ENCODE results near the gene ITGBL1. TPM values are rescaled to one million over a fixed set of nuclear protein-coding genes. Genes with fewer than 3 reads are reported as not detected.

The ITGBL1 gene, protein sequence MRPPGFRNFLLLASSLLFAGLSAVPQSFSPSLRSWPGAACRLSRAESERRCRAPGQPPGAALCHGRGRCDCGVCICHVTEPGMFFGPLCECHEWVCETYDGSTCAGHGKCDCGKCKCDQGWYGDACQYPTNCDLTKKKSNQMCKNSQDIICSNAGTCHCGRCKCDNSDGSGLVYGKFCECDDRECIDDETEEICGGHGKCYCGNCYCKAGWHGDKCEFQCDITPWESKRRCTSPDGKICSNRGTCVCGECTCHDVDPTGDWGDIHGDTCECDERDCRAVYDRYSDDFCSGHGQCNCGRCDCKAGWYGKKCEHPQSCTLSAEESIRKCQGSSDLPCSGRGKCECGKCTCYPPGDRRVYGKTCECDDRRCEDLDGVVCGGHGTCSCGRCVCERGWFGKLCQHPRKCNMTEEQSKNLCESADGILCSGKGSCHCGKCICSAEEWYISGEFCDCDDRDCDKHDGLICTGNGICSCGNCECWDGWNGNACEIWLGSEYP
- under 1 TPM in 1 of 2 experiments, not detected in 1; 0.05 TPM for total RNA-seq

DNA sequence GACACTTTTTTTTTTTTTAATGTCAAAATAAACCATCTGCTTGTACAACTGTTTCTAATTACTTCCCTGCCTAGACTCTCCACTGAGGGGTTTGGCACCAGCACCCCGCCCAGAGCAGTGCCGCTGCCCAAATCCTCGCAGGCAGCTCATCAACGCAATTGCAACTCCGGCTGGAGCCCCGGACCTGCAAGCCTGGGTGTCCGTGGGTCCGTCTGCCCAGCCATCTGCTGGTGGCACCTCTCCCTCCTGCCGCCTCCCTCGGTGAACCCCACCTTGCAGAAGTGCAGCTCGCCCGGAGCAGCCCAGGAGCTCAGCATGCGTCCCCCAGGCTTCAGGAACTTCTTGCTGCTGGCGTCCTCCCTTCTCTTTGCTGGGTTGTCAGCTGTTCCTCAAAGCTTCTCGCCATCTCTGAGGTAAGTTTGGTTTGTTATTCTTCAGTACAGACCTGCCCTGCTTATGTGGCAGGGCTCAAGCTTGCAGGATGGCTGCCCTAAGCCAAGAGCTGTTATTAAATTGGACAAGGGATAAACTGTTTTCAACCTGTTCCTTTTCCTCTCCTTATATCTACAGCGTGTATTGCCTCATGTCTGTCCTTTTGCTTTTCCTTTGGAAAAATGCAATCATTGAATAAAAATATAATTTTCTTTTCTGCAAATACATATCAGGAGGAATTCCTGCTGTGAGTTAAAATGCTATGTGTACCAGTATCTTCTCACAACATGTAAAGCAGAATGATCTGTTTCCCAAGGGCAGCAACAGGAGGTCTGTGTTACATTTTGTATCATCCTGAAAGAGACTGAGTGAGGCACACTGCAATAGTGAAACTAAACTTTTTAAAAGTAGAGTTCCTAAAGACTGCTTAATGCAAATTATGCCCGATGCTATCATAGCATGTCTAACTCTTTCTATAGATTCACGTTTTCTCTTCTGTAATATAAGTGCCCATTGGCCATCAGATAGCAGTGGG lies at the start of gene ITGBL1:
TSS of gene ITGBL1 (plus strand) at position 157 of the 967 bp plus-strand sequence. CDS start at position 316, 159 bp downstream.
- Mint-ChIP-seq H3K27ac (no peak within 1 kb of the TSS), H3K36me3 (no peaks in the 10 kb centered on the region), H3K4me3 (peak within 1 kb of the TSS; percentile 43), H3K9me3 (ENCODE audit: low read depth) (no peaks in the 10 kb centered on the region), H3K27me3 (peaks cover 24% of the 10 kb centered on the region), H3K4me1 (peaks cover 2% of the 10 kb centered on the region)
- DNase-seq (no peak), ATAC-seq (no peak)
- CTCF ChIA-PET, result no interaction called here

DNA sequence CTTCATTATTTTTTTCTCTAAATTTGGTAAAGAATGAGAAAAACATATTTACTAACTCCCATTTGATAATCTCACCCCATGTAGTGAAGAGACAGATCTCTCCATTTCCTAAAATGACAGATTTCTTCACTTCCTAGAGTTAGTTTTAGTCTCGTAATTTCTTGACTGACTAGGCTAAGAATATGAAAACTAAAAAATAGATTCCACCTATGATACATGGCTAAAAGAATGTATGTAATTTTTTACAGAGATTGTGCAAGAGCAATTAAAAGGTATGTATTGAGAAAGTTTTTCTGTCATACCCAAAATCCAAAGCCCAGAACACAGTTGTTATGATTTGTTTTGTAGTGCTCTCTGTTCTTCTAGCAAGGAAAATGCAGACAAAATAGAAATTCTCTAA lies 45.7 kb upstream of the ITGBL1 start:
- Mint-ChIP-seq H3K27me3 (peaks cover 25% of the 10 kb centered on the region), H3K9me3 (ENCODE audit: low read depth) (no peaks in the 10 kb centered on the region), H3K4me3 (no peak overlapping the region), H3K4me1 (peaks cover 7% of the 10 kb centered on the region), H3K27ac (no peak overlapping the region), H3K36me3 (no peaks in the 10 kb centered on the region)
- no peak for DNase-seq
- ATAC-seq, result no peak
- CTCF ChIA-PET, result no interaction called here

DNA sequence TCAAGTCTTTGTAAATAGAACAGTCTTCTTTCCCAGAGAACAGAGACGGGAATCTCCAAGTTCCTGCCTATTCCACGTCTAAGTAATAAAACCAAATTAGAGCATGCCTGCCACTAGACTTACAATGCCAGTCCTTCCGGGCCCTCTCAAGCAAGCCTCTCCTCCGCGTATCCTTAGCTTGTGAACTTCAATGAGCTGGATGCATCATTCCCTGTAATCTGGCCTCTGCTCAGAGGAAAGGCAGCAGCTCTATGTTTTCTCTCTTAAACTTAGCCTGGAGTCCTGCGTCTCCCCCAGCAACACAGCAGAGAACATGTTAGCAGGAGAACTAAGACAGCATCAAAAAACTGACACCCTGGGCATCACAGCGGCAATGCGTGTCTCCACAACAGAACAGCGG lies 44.3 kb upstream of the ITGBL1 start:
- ATAC-seq (no peak), DNase-seq (no peak)
- Mint-ChIP-seq H3K27ac (no peak overlapping the region), H3K36me3 (no peaks in the 10 kb centered on the region), H3K27me3 (peaks cover 25% of the 10 kb centered on the region), H3K9me3 (ENCODE audit: low read depth) (no peaks in the 10 kb centered on the region), H3K4me3 (no peak overlapping the region), H3K4me1 (peaks cover 7% of the 10 kb centered on the region)
- CTCF ChIA-PET, result no interaction called here

DNA sequence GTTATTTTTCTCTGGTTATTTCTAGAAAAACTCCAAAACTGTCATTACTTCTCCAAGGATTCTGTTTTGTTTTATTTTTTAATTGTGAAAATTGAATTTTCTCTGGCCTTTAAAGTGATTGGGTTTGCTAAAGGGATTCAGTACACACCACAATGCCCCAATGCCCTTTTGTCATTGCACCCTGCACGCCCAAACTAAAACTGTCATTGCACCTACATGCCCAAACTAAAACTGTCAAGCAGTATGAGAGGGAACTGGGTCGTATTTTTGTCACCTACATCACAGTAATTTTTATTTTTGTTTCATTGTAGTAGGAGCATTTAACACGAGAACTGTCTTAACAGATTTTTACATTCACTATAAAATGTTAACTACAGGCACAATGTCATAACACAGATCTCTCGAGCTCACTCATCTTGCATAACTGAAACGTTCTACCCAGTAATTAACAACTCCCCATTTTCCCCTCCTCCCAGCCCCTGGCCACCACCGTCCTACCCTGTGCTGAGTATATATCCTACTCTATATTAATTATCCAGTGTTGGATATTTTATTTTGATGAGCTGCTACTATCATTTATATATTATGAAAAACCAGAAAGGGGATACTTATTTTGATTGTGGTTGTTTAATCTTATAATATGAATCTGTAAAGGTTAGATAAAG lies 43.4 kb upstream of the ITGBL1 start:
- Mint-ChIP-seq H3K27ac (no peak overlapping the region), H3K27me3 (peaks cover 25% of the 10 kb centered on the region), H3K36me3 (no peaks in the 10 kb centered on the region), H3K4me1 (peaks cover 7% of the 10 kb centered on the region), H3K4me3 (no peak overlapping the region), H3K9me3 (ENCODE audit: low read depth) (no peaks in the 10 kb centered on the region)
- no peak for ATAC-seq
- CTCF ChIA-PET, result no interaction called here
- no peak for DNase-seq

DNA sequence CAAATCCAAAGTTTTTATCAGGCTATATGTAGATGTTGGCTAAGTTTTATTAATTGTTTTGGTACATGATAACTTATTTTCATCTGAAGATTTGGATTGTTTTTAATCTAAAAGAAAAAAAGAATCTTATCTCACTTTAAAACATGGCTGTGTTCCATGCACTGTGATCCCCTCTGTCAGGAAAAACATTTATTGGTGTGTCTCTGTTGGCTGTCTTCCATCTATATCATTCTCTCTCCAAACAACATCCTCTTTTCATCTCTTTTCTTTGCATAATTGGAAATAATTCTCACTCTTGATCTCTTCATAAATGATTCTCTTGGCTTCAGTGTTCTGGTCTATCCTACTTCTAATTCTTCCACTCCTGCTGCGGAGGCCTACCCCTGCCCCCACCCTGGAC lies 40.4 kb upstream of the ITGBL1 start:
- Mint-ChIP-seq H3K27me3 (peaks cover 41% of the 10 kb centered on the region), H3K36me3 (no peaks in the 10 kb centered on the region), H3K4me1 (peaks cover 3% of the 10 kb centered on the region), H3K27ac (no peak overlapping the region), H3K9me3 (ENCODE audit: low read depth) (no peaks in the 10 kb centered on the region), H3K4me3 (no peak overlapping the region)
- CTCF ChIA-PET, result no interaction called here
- ATAC-seq, result no peak
- DNase-seq, result no peak

DNA sequence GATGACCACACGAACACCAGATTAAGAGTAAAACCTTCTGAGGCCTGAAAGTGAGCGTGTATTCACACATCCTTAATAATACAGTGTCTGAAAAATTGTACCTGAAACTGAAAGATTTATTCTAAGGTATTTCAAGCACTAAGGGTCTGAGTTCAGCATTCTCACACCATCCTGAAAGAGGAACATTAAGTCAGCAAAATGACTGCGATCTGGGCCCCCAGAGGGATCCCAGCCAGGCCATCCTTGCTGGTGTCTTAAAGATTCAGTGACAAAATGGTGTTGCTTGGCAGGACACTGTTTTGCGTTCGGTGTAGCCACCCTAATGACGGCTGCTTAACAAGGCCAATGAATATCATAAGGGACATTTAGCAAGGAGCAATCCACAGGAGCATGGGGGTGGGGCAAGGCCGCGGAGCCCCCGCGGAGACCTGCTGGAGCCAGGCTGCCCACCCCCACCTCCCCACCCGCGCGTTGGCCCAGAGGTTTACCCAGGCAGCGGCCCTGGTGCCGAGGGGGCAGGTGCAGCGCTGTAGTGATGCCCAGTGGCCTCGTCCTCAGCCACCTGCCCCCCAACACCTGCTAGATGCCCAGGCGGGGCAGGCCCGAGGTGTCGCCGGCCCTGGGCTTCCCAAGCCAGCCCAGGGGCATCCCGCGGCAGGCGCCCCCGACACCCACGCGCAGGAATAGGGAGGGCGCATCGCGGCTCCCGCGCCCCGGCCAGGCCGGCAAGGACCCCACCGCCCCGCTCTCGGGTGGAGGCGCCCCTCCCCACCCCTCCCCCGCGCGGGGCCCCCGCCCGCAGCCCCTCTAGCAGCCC lies 36.9 kb upstream of the ITGBL1 start:
- H3K9me3 Mint-ChIP-seq (ENCODE audit: low read depth), result no peaks in the 10 kb centered on the region
- no peak overlapping the region for H3K27ac Mint-ChIP-seq
- peaks cover 46% of the 10 kb centered on the region for H3K27me3 Mint-ChIP-seq

DNA sequence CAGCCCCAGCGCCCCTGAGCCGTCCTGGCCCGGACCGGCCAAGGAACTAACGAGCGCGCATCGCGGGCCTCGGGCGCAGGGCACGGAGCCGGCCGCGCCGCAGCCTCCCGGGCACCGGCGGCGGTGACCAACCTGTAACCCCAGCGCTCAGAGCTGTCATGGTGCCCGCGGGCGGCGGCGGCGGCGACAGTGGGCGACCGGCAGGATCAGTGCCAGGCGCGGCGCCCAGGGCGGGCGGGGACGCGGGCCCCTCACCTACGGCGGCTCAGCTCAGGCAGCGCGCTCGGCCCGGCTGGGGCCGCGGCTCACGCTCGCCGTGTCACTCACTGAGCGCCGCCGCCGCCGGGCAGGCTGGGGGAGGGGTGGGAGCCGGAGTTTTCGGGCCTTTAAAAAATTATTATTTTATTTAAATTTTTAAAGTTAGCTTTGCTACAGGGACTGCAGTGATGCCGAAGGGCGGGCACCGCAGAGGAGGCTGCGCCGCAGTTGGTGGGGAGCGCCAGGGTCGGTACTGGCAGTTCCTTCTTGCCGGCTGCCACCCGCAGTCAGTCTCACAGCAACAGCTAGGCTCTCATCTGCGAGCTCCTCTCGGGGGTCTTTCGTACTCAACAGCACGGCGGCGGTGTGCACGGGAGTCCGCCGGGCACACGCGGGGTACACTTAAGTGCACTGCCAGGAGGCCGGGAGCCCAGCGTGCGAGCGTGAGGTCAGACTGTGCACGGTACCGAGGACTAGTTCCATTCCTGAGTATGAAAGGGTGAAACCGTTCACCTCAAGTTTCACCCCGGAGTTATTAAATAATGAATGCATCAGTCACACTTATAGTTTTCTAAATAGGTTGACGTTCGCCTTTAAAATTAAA lies 36.1 kb upstream of the ITGBL1 start, which contains the start of gene NALCN:
TSS of gene NALCN (minus strand) at position 328 of the 862 bp plus-strand sequence. CDS start 17,382 bp downstream, outside the sequence.
- H3K27me3 Mint-ChIP-seq, result peaks cover 44% of the 10 kb centered on the region
- H3K4me3 Mint-ChIP-seq, result no peak within 1 kb of the TSS
- H3K4me1 Mint-ChIP-seq, result peaks cover 3% of the 10 kb centered on the region

More for the DNA sequence above, 36.9 kb upstream of the ITGBL1 start:
- DNase-seq, result no peak
- no peaks in the 10 kb centered on the region for H3K36me3 Mint-ChIP-seq
- no peak for ATAC-seq
- H3K4me3 Mint-ChIP-seq, result no peak overlapping the region
- H3K4me1 Mint-ChIP-seq, result peaks cover 3% of the 10 kb centered on the region
- CTCF ChIA-PET, result no interaction called here

DNA sequence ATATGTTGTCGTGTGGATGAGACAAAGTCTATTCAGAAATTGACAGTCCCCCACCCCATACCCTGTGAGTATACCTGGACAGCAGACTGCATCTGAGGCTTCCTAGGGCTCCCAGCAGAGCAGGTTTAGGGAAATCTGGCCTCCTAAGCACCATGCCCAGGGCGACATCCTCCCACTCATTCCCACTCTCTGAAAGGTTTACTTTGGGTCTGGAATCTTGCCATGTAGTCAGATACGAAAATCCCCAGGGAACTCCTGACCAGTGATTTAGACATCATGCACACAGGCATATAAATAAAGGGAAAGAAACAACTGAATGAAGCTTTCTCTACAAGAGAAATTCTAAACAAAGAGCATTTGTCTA lies 35.5 kb upstream of the ITGBL1 start:
- Mint-ChIP-seq H3K9me3 (ENCODE audit: low read depth) (no peaks in the 10 kb centered on the region), H3K36me3 (no peaks in the 10 kb centered on the region), H3K4me1 (peaks cover 3% of the 10 kb centered on the region), H3K4me3 (no peak overlapping the region), H3K27me3 (peaks cover 44% of the 10 kb centered on the region), H3K27ac (no peak overlapping the region)
- no peak for ATAC-seq
- no peak for DNase-seq
- CTCF ChIA-PET, result no interaction called here

More for the DNA sequence above, 36.1 kb upstream of the ITGBL1 start, which contains the start of gene NALCN:
- Mint-ChIP-seq H3K27ac (no peak within 1 kb of the TSS), H3K9me3 (ENCODE audit: low read depth) (no peaks in the 10 kb centered on the region), H3K36me3 (no peaks in the 10 kb centered on the region)
- CTCF ChIA-PET, result no interaction called here
- ATAC-seq, result peak; percentile 30
- no peak for DNase-seq

DNA sequence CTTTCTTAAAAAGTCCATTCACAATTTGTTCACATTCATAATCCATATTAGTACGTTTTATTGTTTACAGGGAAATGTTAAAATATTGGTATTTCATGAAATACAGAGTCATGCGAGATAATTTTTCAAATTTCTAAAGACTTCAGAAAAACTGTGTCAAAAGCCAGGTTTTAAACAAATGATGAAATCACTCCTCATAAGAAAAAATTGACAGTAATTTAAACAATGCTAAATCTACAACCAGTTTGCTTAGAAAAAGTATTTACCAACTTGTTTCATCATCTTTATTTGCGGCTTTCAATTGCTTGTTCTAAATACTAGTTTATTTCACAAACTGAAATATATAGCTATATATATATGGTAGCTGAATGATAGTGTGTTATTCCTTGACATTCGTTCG lies 35.0 kb upstream of the ITGBL1 start:
- Mint-ChIP-seq H3K36me3 (no peaks in the 10 kb centered on the region), H3K27me3 (peaks cover 40% of the 10 kb centered on the region), H3K9me3 (ENCODE audit: low read depth) (no peaks in the 10 kb centered on the region), H3K27ac (no peak overlapping the region), H3K4me1 (peaks cover 3% of the 10 kb centered on the region), H3K4me3 (no peak overlapping the region)
- CTCF ChIA-PET, result no interaction called here
- ATAC-seq (no peak), DNase-seq (no peak)

DNA sequence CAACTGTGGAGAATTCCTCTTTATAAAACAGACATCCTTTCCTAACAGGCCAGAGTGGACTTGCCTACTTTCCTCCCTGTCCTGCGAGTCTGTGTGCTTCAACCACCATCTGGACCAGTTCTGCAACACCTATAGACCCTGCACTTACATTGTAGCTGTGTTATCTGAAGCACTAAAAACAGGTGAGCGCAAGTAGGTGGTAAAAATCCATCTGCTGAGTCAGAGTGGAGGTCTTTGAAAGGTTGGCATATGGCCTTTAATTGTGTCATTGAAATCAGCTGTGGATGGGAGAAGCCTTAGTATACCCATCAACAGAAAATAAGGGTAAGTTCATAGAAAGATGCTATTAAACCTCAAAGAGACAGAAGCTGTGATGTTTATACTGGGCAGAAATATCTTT lies 28.6 kb upstream of the ITGBL1 start:
- Mint-ChIP-seq H3K27ac (no peak overlapping the region), H3K4me3 (no peak overlapping the region), H3K4me1 (no peaks in the 10 kb centered on the region), H3K36me3 (no peaks in the 10 kb centered on the region), H3K27me3 (peaks cover 4% of the 10 kb centered on the region), H3K9me3 (ENCODE audit: low read depth) (no peaks in the 10 kb centered on the region)
- CTCF ChIA-PET, result no interaction called here
- DNase-seq, result no peak
- no peak for ATAC-seq

DNA sequence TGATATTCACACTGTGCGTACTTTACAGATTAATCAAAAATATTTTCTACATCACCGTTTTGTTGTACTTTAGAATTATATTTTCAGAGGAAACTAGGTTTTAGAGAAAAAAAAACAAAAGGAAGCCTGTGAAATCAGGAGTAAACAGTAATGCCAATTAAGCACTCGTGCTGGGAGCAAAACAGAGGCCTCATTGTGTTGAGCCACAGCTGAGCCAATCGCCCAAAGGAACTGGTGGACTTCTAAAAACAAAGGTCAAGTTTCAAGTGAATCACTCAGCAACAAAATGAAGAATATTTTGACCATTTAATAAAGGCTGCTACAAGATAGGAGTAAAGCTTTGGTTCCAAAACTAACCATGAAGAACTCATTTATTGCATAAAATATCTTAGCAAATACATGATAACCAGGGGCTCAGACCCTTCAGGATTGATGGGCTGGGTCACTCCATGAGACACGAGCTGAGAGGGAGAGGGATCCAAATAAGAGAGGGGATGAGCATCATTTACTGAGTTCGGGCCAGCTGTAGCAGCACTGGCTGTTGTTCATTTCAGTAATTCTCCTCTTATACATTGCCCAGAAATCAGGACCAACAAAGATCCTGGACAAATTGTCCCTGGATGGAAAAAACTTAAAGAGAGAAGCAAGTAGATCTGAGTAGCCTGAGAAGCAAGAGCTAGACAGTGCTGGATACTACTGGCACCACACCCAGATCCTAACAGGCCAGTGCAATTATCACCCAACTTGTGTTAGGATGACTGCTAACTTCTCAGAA lies 27.9 kb upstream of the ITGBL1 start:
- H3K27me3 Mint-ChIP-seq, result peaks cover 3% of the 10 kb centered on the region
- ATAC-seq, result no peak
- H3K36me3 Mint-ChIP-seq, result no peaks in the 10 kb centered on the region
- DNase-seq, result no peak
- no peaks in the 10 kb centered on the region for H3K9me3 Mint-ChIP-seq (ENCODE audit: low read depth)
- H3K4me3 Mint-ChIP-seq, result no peak overlapping the region
- no peak overlapping the region for H3K27ac Mint-ChIP-seq
- CTCF ChIA-PET, result no interaction called here
- H3K4me1 Mint-ChIP-seq, result no peaks in the 10 kb centered on the region

Measured in activated CD8-positive, alpha-beta memory T cell treated with anti-CD3 and anti-CD28 coated beads, Interleukin-2, amount 10 ng/mL, durations not matched to agents 7 days and 5 days (primary cell).